D341Med (cell line): Measurements from ENCODE around the gene TBC1D7.
A peak's percentile ranks its signal among the peaks of the same experiment; 100 is the strongest.

Experiments
- DNase-seq: peaks from one replicate; pipeline ENCODE4 v3.0.0; 2012; ENCODE audit warnings: low spot score

TBC1D7 gene

DNA sequence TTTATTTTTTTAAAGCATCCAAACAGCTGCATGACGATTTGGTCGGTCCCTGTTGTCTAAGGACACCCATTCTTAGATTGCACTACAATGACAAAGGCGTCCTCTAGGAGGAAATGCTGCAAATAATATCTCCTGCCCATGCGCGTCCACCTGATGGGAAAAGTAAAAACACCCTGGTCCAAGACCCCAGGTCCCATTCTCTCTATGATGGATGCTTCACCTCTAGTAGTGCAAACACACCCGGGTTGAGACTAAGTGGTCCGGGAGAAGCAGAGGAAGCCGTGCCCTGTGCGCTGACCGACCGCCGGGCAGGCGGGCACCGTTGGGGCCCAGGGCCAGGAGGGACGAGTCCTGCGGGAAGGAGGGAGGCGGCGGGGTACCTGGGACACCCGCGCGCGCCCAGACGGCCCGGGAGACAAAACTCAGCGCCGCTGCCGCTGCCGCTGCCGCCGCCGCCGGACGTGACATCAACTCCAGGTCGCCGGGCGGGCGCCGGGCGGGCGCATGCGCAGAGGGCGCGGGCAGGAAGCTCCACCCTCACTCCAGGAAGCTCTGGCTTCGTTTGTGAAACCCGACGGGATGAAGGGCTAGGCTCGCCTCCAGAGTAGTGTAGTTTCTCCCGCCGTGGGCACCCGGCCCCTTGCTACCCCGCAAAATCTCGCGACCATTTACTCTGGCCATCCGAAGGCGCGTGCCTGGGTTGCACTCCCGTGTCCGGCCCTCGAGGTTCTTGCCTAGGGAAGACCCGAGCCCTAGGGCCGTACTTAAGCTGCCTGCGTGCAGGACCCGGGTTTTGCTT is at the start of gene TBC1D7:
TBC1D7 (minus strand) TSS at position 462 of the 799 bp plus-strand sequence. CDS start 1,639 bp downstream, outside the sequence.
- peak; percentile 97 for DNase-seq

DNA sequence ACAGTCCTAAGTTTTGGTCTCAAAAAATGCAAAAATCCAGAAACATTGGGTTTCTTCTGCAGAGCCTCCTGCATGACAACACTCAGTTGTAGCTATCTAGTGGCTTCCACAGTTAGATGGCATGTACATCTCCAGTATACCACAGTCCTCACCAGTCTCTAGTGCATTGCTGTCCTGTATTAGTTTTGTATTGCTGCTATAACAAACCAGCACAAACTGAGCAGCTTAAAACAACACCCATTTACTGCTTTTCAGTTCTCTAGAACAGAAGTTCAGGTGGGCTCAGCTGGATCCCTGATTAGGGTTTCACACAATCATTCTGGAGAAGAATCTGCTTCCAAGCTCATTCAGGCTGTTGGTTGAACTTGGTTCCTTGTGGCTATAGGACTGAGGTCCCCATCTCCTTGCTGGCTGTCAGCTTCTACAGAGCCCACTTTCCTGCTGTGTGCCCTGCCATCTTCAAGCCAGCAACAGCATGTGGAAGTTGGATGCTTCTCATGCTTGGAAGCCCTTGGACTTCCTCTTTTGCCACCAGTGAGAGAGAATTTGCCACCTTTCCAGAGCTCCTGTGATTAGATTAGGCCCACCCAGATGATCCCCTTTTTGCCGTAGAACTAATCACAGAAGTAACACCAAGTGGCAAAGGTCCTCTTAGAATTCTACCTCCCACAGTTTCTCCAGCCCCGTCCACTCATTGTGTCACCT is 48.9 kb upstream of the TBC1D7 start:
- no peak for DNase-seq

GRCh38 chr6:13375360-13375878 is 47.1 kb upstream of the TBC1D7 start:
- no peak for DNase-seq

DNA sequence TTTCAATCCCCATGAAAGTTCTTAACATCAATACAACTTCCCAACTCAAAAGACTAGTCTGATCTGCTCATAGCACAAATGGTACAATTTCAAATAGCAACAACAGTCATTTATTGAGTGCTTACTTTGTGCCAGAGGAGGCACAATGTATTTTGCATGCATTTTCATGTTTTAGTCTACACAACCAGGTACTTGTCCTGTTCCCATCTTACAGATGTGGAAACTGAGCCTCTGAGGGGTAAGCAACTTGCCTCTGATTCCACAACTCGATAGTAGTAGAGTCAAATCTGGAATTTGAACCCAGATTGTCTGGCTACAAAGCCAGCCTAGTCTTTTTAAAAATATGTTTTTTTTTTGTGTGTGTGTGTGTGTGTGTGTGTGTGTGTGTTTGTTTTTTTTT is 45.6 kb upstream of the TBC1D7 start:
- no peak for DNase-seq

DNA sequence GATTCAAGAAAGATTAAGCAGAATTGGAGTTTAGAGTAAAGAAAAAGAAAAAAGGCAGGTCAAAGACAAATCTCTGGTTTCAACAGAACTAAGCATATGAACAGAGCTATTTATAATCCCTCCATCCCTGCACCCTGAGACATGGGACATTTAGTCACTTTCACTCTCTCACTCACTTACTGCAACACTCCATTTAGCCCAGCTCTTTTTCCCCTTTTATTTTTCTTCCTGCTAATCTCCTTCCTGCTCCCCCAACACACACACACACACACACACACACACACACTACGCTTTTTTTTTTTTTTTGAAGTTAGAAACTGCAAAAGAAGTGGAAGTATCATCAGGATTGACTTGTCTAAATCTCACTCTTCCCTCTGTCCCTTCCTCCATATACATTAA is 45.1 kb upstream of the TBC1D7 start:
- DNase-seq, result no peak

DNA sequence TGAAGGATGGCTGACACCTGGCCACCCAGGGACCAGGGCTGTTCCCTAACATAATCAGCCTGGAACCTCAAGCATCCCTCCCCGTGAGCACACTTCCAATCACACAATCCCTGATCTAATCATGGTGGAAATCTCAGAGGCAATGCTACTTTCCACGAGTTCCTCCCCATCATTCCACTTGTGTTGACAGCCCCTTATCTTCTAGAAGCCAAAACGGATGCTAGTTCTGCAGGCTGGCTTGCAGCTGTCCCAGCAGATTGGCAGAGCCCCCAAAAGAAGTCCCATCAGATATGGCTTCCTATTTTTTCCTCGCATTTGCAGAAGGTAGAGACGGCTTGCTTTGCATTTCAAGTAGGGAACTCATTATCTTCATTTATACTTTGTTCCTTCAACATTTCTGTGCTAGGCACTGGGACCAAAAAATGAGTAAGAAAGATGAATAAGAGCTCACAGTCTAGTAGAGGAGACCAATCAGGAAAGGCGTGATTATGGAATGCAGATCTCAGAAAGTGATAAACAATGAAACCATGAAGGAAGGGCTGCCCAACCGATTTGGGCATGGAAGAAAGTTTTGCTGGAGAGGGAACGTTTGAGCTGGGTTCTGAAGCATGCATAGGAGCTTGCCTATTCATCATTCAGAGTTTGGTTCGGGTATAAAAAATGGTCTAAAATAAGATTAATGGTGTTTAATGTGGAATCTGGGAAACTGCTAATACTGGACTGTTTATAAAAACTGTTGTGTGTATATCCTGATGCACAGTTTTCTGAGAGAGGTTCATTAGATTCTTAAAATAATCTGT is 44.6 kb upstream of the TBC1D7 start:
- no peak for DNase-seq

GRCh38 chr6:13372076-13372475 is 43.7 kb upstream of the TBC1D7 start:
- DNase-seq, result no peak

DNA sequence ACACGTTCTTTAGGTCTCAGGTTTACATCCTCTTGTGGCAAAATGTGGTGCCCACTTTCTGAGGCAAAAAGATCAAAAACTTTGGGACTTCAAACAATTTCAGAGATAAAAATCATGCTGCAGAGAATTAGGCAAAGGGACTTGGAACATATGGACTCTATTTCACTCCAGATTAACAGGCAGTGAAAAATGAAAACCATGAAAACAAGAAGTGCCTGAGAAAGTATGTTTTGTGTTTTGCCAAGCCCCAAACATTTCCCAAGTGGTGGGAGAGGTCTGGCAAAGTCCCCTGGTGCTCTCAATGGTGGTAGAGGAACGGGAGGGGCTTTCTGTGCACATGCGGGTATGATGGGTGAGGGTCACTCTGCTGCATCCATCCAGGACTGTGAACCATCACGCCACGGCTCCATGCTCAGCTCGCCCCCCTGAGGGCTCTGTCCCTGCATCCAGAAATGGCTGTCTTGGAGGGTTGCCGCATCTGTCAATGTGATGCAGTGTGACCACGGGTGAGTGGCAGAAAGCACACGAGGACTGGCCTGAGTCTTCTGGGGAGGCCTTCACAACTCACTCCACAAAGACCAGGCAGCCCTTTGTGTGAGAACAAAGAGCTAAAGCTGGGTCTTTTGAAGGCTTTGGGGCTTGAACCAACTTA is 43.2 kb upstream of the TBC1D7 start:
- no peak for DNase-seq

DNA sequence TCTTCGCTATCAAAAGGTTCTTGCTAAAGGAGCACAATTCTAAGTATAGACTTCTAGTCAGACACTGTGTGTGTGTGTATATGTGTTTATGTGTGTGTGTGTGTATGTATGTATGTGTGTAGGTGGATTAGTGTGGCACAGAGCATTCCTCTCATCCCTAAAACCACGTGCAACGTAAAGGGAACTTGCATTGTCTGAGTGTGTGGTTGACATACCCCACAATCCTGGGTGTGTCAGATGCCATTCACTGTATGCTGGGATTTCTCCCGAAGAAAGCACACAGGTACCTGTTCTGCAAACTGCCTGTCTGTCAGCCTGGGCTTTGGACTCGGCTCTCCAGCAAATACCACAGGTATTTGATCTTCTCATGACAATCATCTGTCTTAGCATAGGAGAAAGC is 42.3 kb upstream of the TBC1D7 start:
- DNase-seq, result no peak

- no peak for DNase-seq
These were observed 41.3 kb upstream of the TBC1D7 start for GRCh38 chr6:13369591-13369990.

GRCh38 chr6:13368731-13369115 is 40.4 kb upstream of the TBC1D7 start:
- DNase-seq, result no peak

DNA sequence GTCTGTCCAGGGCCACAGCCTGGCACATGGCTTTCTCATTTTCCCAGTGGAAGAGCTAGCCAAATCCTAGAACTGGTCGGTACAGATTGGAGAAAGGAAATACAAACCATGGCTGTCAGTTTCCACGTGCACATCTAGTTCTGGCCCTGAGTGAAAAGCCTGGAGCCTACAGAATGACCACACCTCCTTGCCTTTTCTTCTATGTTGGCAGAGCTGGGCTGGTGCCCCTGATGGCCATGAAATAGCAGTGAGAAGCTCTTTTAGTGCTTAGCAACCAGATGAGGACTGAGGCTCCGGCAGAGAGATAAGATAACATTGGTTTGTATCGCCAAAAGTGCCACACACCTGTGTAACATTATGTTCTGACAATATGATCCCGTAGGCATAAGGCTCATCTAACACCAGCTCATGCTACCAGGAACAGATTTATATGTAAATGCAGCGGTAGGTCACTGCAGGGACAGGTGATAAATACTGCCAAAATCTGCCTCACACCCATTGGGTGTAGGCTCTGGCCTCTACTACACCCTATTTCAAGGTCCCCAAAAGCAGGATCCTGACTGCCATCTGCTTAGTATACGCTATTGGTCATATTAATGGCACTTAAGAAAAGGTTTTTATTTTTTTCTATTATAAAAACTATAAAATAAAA is 39.9 kb upstream of the TBC1D7 start:
- no peak for DNase-seq

DNA sequence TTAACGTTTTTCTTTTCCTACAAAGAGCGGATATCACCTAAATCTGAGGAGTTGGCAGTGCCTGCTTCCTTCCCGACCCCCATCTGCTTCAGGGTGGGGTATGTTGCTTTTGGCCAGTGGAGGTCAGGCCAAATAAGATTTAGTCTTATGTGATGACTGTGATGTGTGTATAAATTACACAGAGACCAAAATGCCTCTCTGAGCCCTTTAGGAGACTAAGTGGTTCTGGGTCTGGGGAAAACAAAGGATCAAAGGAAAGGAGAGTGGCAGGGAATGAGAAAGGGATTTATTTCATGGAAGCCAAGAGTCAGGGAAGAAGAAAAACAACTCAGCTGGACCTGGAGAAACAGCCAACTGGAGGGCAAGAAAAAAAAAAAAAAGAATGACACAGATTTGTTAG is 39.1 kb upstream of the TBC1D7 start:
- DNase-seq, result no peak

- no peak for DNase-seq
These were observed 37.0 kb upstream of the TBC1D7 start for GRCh38 chr6:13365320-13365719.

DNA sequence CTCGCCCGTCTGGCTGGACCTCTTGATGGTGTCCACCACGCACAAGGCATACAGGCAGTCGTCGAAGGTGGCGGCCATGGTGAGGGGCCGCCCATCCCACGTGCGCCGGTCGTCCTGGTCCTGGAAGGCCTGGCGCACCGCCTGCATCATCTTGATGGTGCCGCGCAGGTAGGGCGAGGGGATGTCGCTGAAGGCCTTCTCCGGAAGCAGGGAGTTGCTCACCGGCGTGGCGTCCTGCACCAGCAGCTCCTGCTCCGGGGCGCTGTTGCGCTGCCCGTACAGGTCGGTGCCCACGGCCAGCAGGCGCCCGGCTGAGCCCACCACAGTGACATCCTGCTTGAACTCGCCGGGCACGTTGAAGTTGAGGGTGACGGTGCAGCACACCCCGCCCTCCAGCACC is 36.5 kb upstream of the TBC1D7 start:
- no peak for DNase-seq

GRCh38 chr6:13362412-13362811 is 34.1 kb upstream of the TBC1D7 start:
- no peak for DNase-seq

- no peak for DNase-seq
These were observed 32.6 kb upstream of the TBC1D7 start for GRCh38 chr6:13360671-13361540.

- DNase-seq, result no peak
These were observed 30.9 kb upstream of the TBC1D7 start for GRCh38 chr6:13359287-13359686.

DNA sequence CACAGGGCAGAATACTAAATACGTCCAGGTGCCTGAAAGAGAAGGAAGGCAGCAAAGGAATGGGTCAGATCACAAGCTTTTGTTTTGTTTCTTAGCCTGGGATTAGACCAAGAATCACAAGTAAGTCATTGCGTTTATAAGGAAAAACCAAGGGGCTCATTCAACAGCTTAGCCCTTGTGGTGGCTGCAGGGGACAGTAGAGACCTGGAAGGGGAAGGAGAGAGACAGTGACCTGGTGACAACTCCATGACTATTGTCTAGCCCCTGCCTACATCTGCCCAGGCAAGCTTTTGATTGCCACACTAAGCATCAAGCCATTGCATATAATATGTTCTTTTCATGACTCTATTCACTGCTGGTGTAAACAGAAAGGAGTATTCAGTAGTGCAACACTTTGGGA is 30.2 kb upstream of the TBC1D7 start:
- no peak for DNase-seq

DNA sequence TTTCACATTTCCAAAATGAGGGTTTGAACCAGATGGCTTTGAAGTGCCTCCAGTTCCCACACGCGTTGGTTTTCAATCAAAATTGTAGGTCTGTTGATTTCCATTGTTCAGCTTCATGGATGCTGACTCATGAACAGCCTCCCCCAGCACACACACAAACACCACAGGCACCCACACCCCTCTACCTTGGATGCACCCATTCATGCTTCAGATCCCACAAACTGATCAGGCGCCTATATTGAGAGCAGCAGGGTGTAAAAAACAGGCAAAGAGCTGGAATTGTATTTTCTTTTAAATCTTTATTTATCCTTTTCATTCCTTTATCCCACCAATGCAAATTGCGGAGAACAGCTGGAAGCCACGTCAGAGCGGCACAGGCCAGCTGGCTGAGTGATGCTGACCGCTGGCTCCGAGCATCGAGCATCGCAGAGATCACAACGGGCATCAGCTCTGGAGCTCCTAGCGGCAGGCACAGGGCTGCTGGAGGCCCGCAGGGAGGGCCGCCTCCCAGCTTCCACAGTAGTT is 29.3 kb upstream of the TBC1D7 start:
- DNase-seq, result no peak
